A549 (cell line): Measurements from ENCODE around the gene FAHD1. TPM values are rescaled to one million over a fixed set of nuclear protein-coding genes. Genes with fewer than 3 reads are reported as not detected.

Experiments used
- ATAC-seq, 2 experiments: fragments of 200-7000 bp in 1 of 2; fragments of >200 bp in 1 of 2; cut with Nextera tagmentation in 1 of 2; cut with Tn5 transposase in 1 of 2; 3 replicates each; pipeline versions ENCODE4 v1.8.0 to v1.9.1; 2018 to 2020; ENCODE audit warnings: mild to moderate bottlenecking in 1 of 2, moderate library complexity in 1 of 2
- CTCF ChIA-PET: fragments of 300-600 bp; sonication (Branson Sonifier 250); formaldehyde crosslinking; extraction: SDS; loops from one replicate; lab custom pipeline; 2021; ENCODE audit warnings: antibody characterized with exemption, inconsistent platforms; lab: Yijun Ruan, JAX
- POLR2A ChIA-PET: fragments of 350-600 bp; formaldehyde crosslinking; extraction: SDS; loops from one replicate; lab custom pipeline; 2021; ENCODE audit warnings: antibody characterized with exemption, inconsistent platforms; lab: Yijun Ruan, JAX
- DNase-seq, 2 experiments: peaks; one replicate each; pipeline versions ENCODE4 v3.0.0 to v3.0.0-alpha.2; 2011 to 2016; ENCODE audit warnings: low read depth in 1 of 2, low spot score in 1 of 2
- FAIRE-seq: peaks from 2 replicates; lab custom pipeline; 2011; peaks lifted over from hg19 to GRCh38; lab: Jason Lieb, UNC
- H3K27ac ChIP-seq, 2 experiments: fragments of >200 bp; sonication (Bioruptor Twin); formaldehyde crosslinking; 3 replicates each; pipeline ENCODE4 v1.5.1; 2016 to 2017
- H3K4me1 ChIP-seq: fragments of >200 bp; sonication (Bioruptor Twin); formaldehyde crosslinking; 3 replicates; pipeline ENCODE4 v1.6.1; 2016
- H3K4me2 ChIP-seq: fragments of >200 bp; sonication (Bioruptor Twin); formaldehyde crosslinking; 3 replicates; pipeline ENCODE4 v1.6.1; 2016
- H3K4me3 ChIP-seq: fragments of >200 bp; sonication (Bioruptor Twin); formaldehyde crosslinking; 3 replicates; pipeline ENCODE4 v1.5.1; 2016
- H3K9me3 ChIP-seq: fragments of >200 bp; sonication (Bioruptor Twin); formaldehyde crosslinking; 3 replicates; pipeline ENCODE4 v1.6.1; 2016
- ATOH8 ChIP-seq: fragments of 250-450 bp; sonication (Bioruptor Pico); IDR thresholded peaks from 2 replicates; pipeline ENCODE4 v1.5.0; 2020; ENCODE audit warnings: low read depth, mild to moderate bottlenecking, moderate library complexity
- BCL3 ChIP-seq: fragments of >200 bp; sonication (Bioruptor Twin); formaldehyde crosslinking; IDR thresholded peaks from 3 replicates; pipeline ENCODE4 v1.6.1; 2016
- BHLHE40 ChIP-seq: IDR thresholded peaks from 2 replicates; pipeline ENCODE4 v1.6.1; 2012; ENCODE audit warnings: low read depth, low read length, inconsistent platforms
- CBX2 ChIP-seq: fragments of 200-600 bp; sonication (generic); IDR thresholded peaks from 2 replicates; pipeline ENCODE4 v1.6.1; 2016; ENCODE audit warnings: low read depth, mild to moderate bottlenecking, borderline replicate concordance
- CBX8 ChIP-seq: fragments of 200-600 bp; sonication (generic); IDR thresholded peaks from 2 replicates; pipeline ENCODE4 v1.6.1; 2016
- CHD2 ChIP-seq: fragments of 150-350 bp; IDR thresholded peaks from 2 replicates; pipeline ENCODE4 v1.6.1; 2014; ENCODE audit warnings: low read length; ENCODE audit not compliant: partially characterized antibody
- CHD4 ChIP-seq: fragments of 200-600 bp; sonication (generic); IDR thresholded peaks from 2 replicates; pipeline ENCODE4 v1.6.1; 2016; ENCODE audit warnings: antibody characterized with exemption, mild to moderate bottlenecking, borderline replicate concordance
- E2F6 ChIP-seq: IDR thresholded peaks from 2 replicates; pipeline ENCODE4 v1.6.1; 2012; ENCODE audit warnings: low read depth, borderline replicate concordance
- EHF ChIP-seq: fragments of 250-450 bp; sonication (Bioruptor Pico); IDR thresholded peaks from 2 replicates; pipeline ENCODE4 v1.5.0; 2020; ENCODE audit warnings: mild to moderate bottlenecking
- EP300 ChIP-seq, 2 experiments: fragments of >200 bp; sonication (Bioruptor Twin); formaldehyde crosslinking; IDR thresholded peaks; 2 replicates in 1 of 2; 3 replicates in 1 of 2; pipeline ENCODE4 v1.6.1; 2016 to 2017
- FOSL2 ChIP-seq, 2 experiments: fragments of 450-650 bp in 1 of 2; fragments of >200 bp in 1 of 2; sonication (Bioruptor Twin) in 1 of 2; formaldehyde crosslinking; IDR thresholded peaks; 2 replicates each; pipeline versions ENCODE4 v1.5.0 to v1.6.1; 2016 to 2020; ENCODE audit warnings: mild to moderate bottlenecking in 1 of 2, moderate library complexity in 1 of 2
- GATA3 ChIP-seq: IDR thresholded peaks from 2 replicates; pipeline ENCODE4 v1.6.1; 2012; ENCODE audit warnings: borderline replicate concordance
- KDM5A ChIP-seq: fragments of 200-600 bp; sonication (generic); IDR thresholded peaks from 2 replicates; pipeline ENCODE4 v1.6.1; 2016; ENCODE audit warnings: antibody characterized with exemption, mild to moderate bottlenecking
- MAFK ChIP-seq: fragments of 450-650 bp; IDR thresholded peaks from 2 replicates; pipeline ENCODE4 v1.6.1; 2014; ENCODE audit not compliant: partially characterized antibody
- MYC ChIP-seq: IDR thresholded peaks from 2 replicates; pipeline ENCODE4 v1.6.1; 2012; ENCODE audit warnings: mild to moderate bottlenecking, inconsistent platforms, low read length, improper control_type of control experiment, borderline replicate concordance
- NFE2L2 ChIP-seq: fragments of 150-350 bp; conservative IDR thresholded peaks from 2 replicates; pipeline ENCODE4 v1.6.1; 2014; ENCODE audit warnings: low read length
- NR3C1 ChIP-seq: fragments of >200 bp; sonication (Bioruptor Twin); formaldehyde crosslinking; IDR thresholded peaks from 3 replicates; pipeline ENCODE4 v1.6.1; 2017
- POLR2A ChIP-seq: IDR thresholded peaks from 2 replicates; pipeline ENCODE4 v1.6.1; 2012; ENCODE audit warnings: mild to moderate bottlenecking, low read length
- RFX5 ChIP-seq: fragments of 450-650 bp; IDR thresholded peaks from 2 replicates; pipeline ENCODE4 v1.7.1; 2014; ENCODE audit warnings: antibody characterized with exemption, mild to moderate bottlenecking, moderate library complexity
- RNF2 ChIP-seq: fragments of 200-600 bp; sonication (generic); IDR thresholded peaks from 2 replicates; pipeline ENCODE4 v1.6.1; 2016; ENCODE audit warnings: low read depth, mild to moderate bottlenecking, antibody characterized with exemption, moderate library complexity, borderline replicate concordance
- SMC3 ChIP-seq: fragments of >200 bp; sonication (Bioruptor Twin); formaldehyde crosslinking; IDR thresholded peaks from 3 replicates; pipeline ENCODE4 v1.6.1; 2018; ENCODE audit warnings: inconsistent platforms
- TFCP2L1 ChIP-seq: fragments of 250-450 bp; sonication (Bioruptor Pico); IDR thresholded peaks from 2 replicates; pipeline ENCODE4 v1.5.0; 2021; ENCODE audit warnings: mild to moderate bottlenecking
- USF2 ChIP-seq: fragments of 450-650 bp; IDR thresholded peaks from 2 replicates; pipeline ENCODE4 v1.6.1; 2014; ENCODE audit warnings: antibody characterized with exemption
- ZC3H11A ChIP-seq: fragments of 450-650 bp; IDR thresholded peaks from 2 replicates; pipeline ENCODE4 v1.6.1; 2014; ENCODE audit warnings: antibody characterized with exemption, mild to moderate bottlenecking
- ZSCAN20 ChIP-seq: fragments of 250-450 bp; sonication (Bioruptor Pico); IDR thresholded peaks from 2 replicates; pipeline ENCODE4 v1.8.0; 2022; ENCODE audit warnings: mild to moderate bottlenecking, moderate library complexity
- WGBS: methylation state at CpG from one replicate; pipeline ENCODE4 v1.1.6; 2017; ENCODE audit errors: missing lambda C conversion rate; 5-methylcytosine and 5-hydroxymethylcytosine counted together
- polyA plus RNA-seq, 4 experiments: library from polyadenylated mRNA; depleted of rRNA in 3 of 4; stranded (reverse); fragments of >200 nt; fragmentation: RNase III in 1 of 4; extraction: RNeasy Plus Mini Kit Qiagen cat#74134 plus additional on column Dnase treatment in 1 of 4; gene quantifications; 2 replicates in 3 of 4; 3 replicates in 1 of 4; pipeline ENCODE4 v1.2.3, GENCODE V29; 2011 to 2017

Gene FAHD1
- polyA plus RNA-seq, 2 of the 4 experiments (the other 2 are of a cell fraction), result 30.6 to 68.4 TPM

GRCh38 chr16:1791256-1791942, 35.6 kb upstream of the FAHD1 start:
- FAIRE-seq (no peak), ATAC-seq (no peak), DNase-seq (no peak)
- WGBS, result 92% methylated on average over 26 of the region's 53 CpGs
- Histone ChIP-seq H3K4me1 (peaks cover 5% of the 10 kb centered on the region; the same call in 1 of the 3 replicates), H3K4me3 (no peak overlapping the region), H3K4me2 (no peak overlapping the region), H3K9me3 (no peaks in the 10 kb centered on the region), H3K27ac (no peak overlapping the region)
- CTCF ChIA-PET, result interaction anchor here (0.8 kb wide), 1 partner anchor 10 kb away, joined by 3 read pairs; no protein-coding TSS in a partner anchor
- POLR2A ChIA-PET, result interaction anchor here (1.9 kb wide), 1 partner anchor 9 kb away, joined by 11 read pairs; the partner anchor contains the start of genes NUBP2 and SPSB3
- TF ChIP-seq CHD2, result no peak
- TF ChIP-seq GATA3, result no peak
- no peak for TF ChIP-seq EP300 (IDR thresholded peaks at IDR 0.05)
- TF ChIP-seq CBX8, result no peak

GRCh38 chr16:1791943-1792812, 34.8 kb upstream of the FAHD1 start:
- CTCF ChIA-PET, result interaction anchor here (1.2 to 1.6 kb wide), 2 partner anchors 9 to 19 kb away, joined by 4 to 6 read pairs; partner anchors contain the start of genes MRPS34 and NUBP2
- peaks cover 5% of the 10 kb centered on the region; the same call in 1 of the 3 replicates for H3K4me1 ChIP-seq
- H3K27ac ChIP-seq, result no peak overlapping the region
- no peak overlapping the region for H3K4me2 ChIP-seq
- H3K4me3 ChIP-seq, result no peak overlapping the region
- no peaks in the 10 kb centered on the region for H3K9me3 ChIP-seq
- peak in 1 of 2 experiments; percentile 11; a peak in 2 of 6 replicates for ATAC-seq
- no peak for DNase-seq
- no peak for FAIRE-seq
- WGBS, result 93% methylated on average over 15 of the region's 59 CpGs
- POLR2A ChIA-PET, result interaction anchor here (1.9 kb wide), 1 partner anchor 10 kb away, joined by 11 read pairs; the partner anchor contains the start of genes NUBP2 and SPSB3
- no peak for TF ChIP-seq RFX5
- TF ChIP-seq ATOH8 (CRISPR knock-in tag), result no peak
- no peak for TF ChIP-seq CHD4
- TF ChIP-seq NFE2L2, result no peak
- no peak for TF ChIP-seq SMC3
- no peak for TF ChIP-seq E2F6
- no peak for TF ChIP-seq MYC
- no peak for TF ChIP-seq ZSCAN20 (CRISPR knock-in tag)
- no peak for TF ChIP-seq POLR2A
- TF ChIP-seq BHLHE40, result no peak
- TF ChIP-seq ZC3H11A, result no peak
- TF ChIP-seq CBX8, result no peak
- TF ChIP-seq NR3C1, result no peak

GRCh38 chr16:1792836-1793577, 34.0 kb upstream of the FAHD1 start:
- 79% methylated on average over 7 of the region's 33 CpGs for WGBS
- CTCF ChIA-PET, result interaction anchor here (0.7 to 1.6 kb wide), 5 partner anchors 10 to 137 kb away, joined by 3 to 7 read pairs (median 4); partner anchors contain the start of genes MRPS34 and NUBP2
- DNase-seq, result no peak
- peaks cover 5% of the 10 kb centered on the region; the same call in 1 of the 3 replicates for H3K4me1 ChIP-seq
- H3K4me2 ChIP-seq, result no peak overlapping the region
- FAIRE-seq, result no peak
- H3K4me3 ChIP-seq, result no peak overlapping the region
- H3K9me3 ChIP-seq, result peaks cover 4% of the 10 kb centered on the region; the same call in 1 of the 3 replicates
- ATAC-seq, result no peak
- POLR2A ChIA-PET, result interaction anchor here (1.8 kb wide), 1 partner anchor 11 kb away, joined by 9 read pairs; the partner anchor contains the start of genes NUBP2 and SPSB3
- no peak overlapping the region for H3K27ac ChIP-seq
- TF ChIP-seq KDM5A (no peak), MAFK (no peak), EP300 (IDR thresholded peaks at IDR 0.05) (no peak), TFCP2L1 (CRISPR knock-in tag) (no peak), ZSCAN20 (CRISPR knock-in tag) (no peak), USF2 (no peak), CBX2 (no peak), EHF (CRISPR knock-in tag) (no peak), BCL3 (no peak), CHD4 (no peak), FOSL2 (IDR thresholded peaks at IDR 0.05) (no peak), FOSL2 (CRISPR knock-in tag; IDR thresholded peaks at IDR 0.05) (no peak), CHD2 (no peak), RNF2 (no peak), GATA3 (no peak)
